Keratinocyte (primary cell): Measurements from ENCODE around the gene SEMA4D. TPM values are rescaled to one million over a fixed set of nuclear protein-coding genes. Genes with fewer than 3 reads are reported as not detected.

Experiments used
- DNase-seq: peaks from one replicate; pipeline ENCODE4 v3.0.0-alpha.2; 2011; ENCODE audit warnings: low read depth, missing footprints, low spot score
- FAIRE-seq: peaks from 2 replicates; lab custom pipeline; 2011; peaks lifted over from hg19 to GRCh38; lab: Jason Lieb, UNC
- H2AFZ ChIP-seq: 2 replicates; pipeline ENCODE4 v1.6.0; 2012; ENCODE audit warnings: low read length, control low read depth, inconsistent platforms; ENCODE audit not compliant: control insufficient read depth
- H3K27ac ChIP-seq: 2 replicates; pipeline ENCODE4 v1.5.1; 2011; ENCODE audit warnings: low read length; ENCODE audit not compliant: control insufficient read depth, insufficient read depth
- H3K27me3 ChIP-seq: 3 replicates; pipeline ENCODE4 v1.6.0; 2011; ENCODE audit warnings: low read length; ENCODE audit not compliant: control insufficient read depth, insufficient read depth; ENCODE audit errors: extremely low read depth
- H3K36me3 ChIP-seq, 2 experiments: 2 replicates in 1 of 2; 3 replicates in 1 of 2; pipeline ENCODE4 v1.5.1; 2011; ENCODE audit warnings: low read length in 2 of 2, mild to moderate bottlenecking in 1 of 2; ENCODE audit not compliant: control insufficient read depth in 2 of 2, insufficient read depth in 2 of 2; ENCODE audit errors: extremely low read depth in 1 of 2
- H3K4me1 ChIP-seq: 3 replicates; pipeline ENCODE4 v1.5.1; 2011; ENCODE audit warnings: low read length; ENCODE audit not compliant: control insufficient read depth, insufficient read depth; ENCODE audit errors: extremely low read depth
- H3K4me2 ChIP-seq: 3 replicates; pipeline ENCODE4 v1.6.0; 2011; ENCODE audit warnings: low read depth, low read length; ENCODE audit not compliant: control insufficient read depth, insufficient read depth; ENCODE audit errors: extremely low read depth
- H3K4me3 ChIP-seq, 3 experiments: fragments of 200-600 bp in 1 of 3; sonication (generic) in 1 of 3; 2 replicates in 2 of 3; 3 replicates in 1 of 3; pipeline ENCODE4 v1.5.1; 2011 to 2016; ENCODE audit warnings: low read length in 3 of 3, mild to moderate bottlenecking in 3 of 3, control low read depth in 2 of 3, inconsistent platforms in 1 of 3, low read depth in 1 of 3, mixed read lengths in 1 of 3, mixed run types in 1 of 3, moderate library complexity in 1 of 3; ENCODE audit not compliant: control insufficient read depth in 2 of 3, insufficient read depth in 2 of 3; ENCODE audit errors: extremely low read depth in 1 of 3
- H3K79me2 ChIP-seq: 2 replicates; pipeline ENCODE4 v1.6.0; 2012; ENCODE audit warnings: low read length; ENCODE audit not compliant: control insufficient read depth, insufficient read depth
- H3K9ac ChIP-seq: 3 replicates; pipeline ENCODE4 v1.6.0; 2011; ENCODE audit warnings: low read length; ENCODE audit not compliant: control insufficient read depth, insufficient read depth; ENCODE audit errors: extremely low read depth
- H3K9me1 ChIP-seq: 3 replicates; pipeline ENCODE4 v1.6.0; 2011; ENCODE audit warnings: low read length; ENCODE audit not compliant: control insufficient read depth, insufficient read depth; ENCODE audit errors: extremely low read depth
- H3K9me3 ChIP-seq: 2 replicates; pipeline ENCODE4 v1.5.1; 2012; ENCODE audit warnings: low read depth, low read length; ENCODE audit not compliant: control insufficient read depth
- H4K20me1 ChIP-seq: 3 replicates; pipeline ENCODE4 v1.6.0; 2011; ENCODE audit warnings: low read length; ENCODE audit not compliant: control insufficient read depth, insufficient read depth; ENCODE audit errors: extremely low read depth
- EZH2 ChIP-seq: IDR thresholded peaks from one replicate; pipeline ENCODE4 v1.6.1; 2012; ENCODE audit warnings: inconsistent platforms, mild to moderate bottlenecking, low read length, moderate library complexity
- dilution Hi-C: fragments of 300-500 bp; cut with MboI; formaldehyde crosslinking; loops from one replicate; pipeline ENCODE4 v1.7.0; 2020; ENCODE audit warnings: low sequenced_read_pairs; ENCODE audit not compliant: extremely low pct_ligation_motif_present
- polyA plus RNA-seq, 5 experiments: library from polyadenylated mRNA; depleted of rRNA in 3 of 5; stranded (reverse) in 3 of 5; stranded (forward) in 1 of 5; unstranded in 1 of 5; fragments of >200 nt; gene quantifications; 1 replicate in 1 of 5; 2 replicates in 3 of 5; 3 replicates in 1 of 5; pipeline versions ENCODE4 v1.2.1 to v1.2.3, GENCODE V29; 2011 to 2012; ENCODE audit warnings: missing spikeins in 2 of 5, low read depth in 1 of 5, low replicate concordance in 1 of 5
- TF ChIP-seq, protein P1 (sequence below), 3 experiments: IDR thresholded peaks in 1 of 3; conservative IDR thresholded peaks in 1 of 3; optimal IDR thresholded peaks in 1 of 3; 2 replicates in 2 of 3; 3 replicates in 1 of 3; pipeline versions ENCODE3 to v1.5.1; 2011; ENCODE audit warnings: low read length in 3 of 3, mild to moderate bottlenecking in 3 of 3, moderate library complexity in 2 of 3, control low read depth in 1 of 3, inconsistent platforms in 1 of 3; ENCODE audit not compliant: insufficient read depth in 2 of 3; ENCODE audit errors: extremely low read depth in 1 of 3

Gene SEMA4D
- polyA plus RNA-seq, 1 donor (not counting 4 experiments of a cell fraction or from before 2014, with no cell fraction given): 0.43 TPM

DNA sequence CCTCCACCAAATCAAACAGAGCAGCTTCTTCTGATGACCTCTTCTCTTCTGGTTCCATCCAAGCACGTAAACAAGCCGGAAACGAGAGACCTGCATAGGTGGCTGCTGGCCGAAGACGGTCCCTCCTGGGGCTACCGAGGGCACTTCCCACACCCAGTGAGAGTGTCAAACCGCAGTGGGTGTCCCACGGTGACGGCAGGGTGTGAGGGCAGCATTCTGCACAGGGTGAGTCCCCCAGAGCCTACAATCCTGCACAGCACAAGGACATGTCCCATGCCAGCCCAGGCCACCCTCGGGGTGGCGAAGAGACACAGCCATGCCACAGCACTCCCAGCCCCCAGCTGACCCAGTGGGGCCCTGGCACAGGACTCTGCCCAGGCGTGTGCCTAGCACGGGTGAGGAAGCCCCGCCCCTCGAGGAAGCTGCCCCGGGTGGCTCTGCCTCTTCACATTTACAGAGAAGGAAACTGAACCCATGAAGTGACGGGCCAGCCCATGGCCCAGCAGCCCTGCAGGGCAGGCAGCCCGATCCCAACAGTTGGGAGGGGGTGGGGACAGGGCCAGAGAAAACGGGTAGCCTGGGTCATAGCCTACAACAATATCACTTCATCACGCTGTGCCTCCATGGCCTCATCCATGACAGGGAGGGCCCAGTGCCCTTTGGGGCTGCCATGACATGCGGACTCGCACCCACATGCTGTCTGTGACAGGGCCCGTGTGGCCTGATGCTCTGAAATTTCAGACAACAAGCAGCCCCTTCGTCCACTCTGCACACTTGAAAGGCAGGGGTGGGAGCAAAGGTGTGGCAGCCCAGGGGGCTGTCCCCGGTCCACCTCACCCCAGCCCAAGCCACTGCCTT lies 43.2 kb downstream of the SEMA4D start:
- TF ChIP-seq, protein P1, sequence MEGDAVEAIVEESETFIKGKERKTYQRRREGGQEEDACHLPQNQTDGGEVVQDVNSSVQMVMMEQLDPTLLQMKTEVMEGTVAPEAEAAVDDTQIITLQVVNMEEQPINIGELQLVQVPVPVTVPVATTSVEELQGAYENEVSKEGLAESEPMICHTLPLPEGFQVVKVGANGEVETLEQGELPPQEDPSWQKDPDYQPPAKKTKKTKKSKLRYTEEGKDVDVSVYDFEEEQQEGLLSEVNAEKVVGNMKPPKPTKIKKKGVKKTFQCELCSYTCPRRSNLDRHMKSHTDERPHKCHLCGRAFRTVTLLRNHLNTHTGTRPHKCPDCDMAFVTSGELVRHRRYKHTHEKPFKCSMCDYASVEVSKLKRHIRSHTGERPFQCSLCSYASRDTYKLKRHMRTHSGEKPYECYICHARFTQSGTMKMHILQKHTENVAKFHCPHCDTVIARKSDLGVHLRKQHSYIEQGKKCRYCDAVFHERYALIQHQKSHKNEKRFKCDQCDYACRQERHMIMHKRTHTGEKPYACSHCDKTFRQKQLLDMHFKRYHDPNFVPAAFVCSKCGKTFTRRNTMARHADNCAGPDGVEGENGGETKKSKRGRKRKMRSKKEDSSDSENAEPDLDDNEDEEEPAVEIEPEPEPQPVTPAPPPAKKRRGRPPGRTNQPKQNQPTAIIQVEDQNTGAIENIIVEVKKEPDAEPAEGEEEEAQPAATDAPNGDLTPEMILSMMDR (optimal IDR thresholded peaks at IDR 0.05 in 1 of 3, IDR thresholded peaks at IDR 0.05 in 1 of 3, conservative IDR thresholded peaks at IDR 0.05 in 1 of 3; ENCODE audit: extremely low read depth in 1 of 3, insufficient read depth in 2 of 3, low read length in 3 of 3): no peak
- no peak for TF ChIP-seq EZH2
- FAIRE-seq (no peak), DNase-seq (no peak)
- no peaks in the 10 kb centered on the region for H3K9me1 ChIP-seq
- H4K20me1 ChIP-seq: no peaks in the 10 kb centered on the region
- no peaks in the 10 kb centered on the region for H3K79me2 ChIP-seq
- H3K27me3 ChIP-seq: no peaks in the 10 kb centered on the region
- no peaks in the 10 kb centered on the region for H3K4me1 ChIP-seq
- no peaks in the 10 kb centered on the region for H3K36me3 ChIP-seq
- H3K9ac ChIP-seq: no peak overlapping the region
- H2AFZ ChIP-seq: no peak overlapping the region
- H3K9me3 ChIP-seq: no peaks in the 10 kb centered on the region
- H3K27ac ChIP-seq: no peak overlapping the region
- dilution Hi-C loops: no loop called here
- H3K4me2 ChIP-seq: no peak overlapping the region
- H3K4me3 ChIP-seq: no peak overlapping the region

DNA sequence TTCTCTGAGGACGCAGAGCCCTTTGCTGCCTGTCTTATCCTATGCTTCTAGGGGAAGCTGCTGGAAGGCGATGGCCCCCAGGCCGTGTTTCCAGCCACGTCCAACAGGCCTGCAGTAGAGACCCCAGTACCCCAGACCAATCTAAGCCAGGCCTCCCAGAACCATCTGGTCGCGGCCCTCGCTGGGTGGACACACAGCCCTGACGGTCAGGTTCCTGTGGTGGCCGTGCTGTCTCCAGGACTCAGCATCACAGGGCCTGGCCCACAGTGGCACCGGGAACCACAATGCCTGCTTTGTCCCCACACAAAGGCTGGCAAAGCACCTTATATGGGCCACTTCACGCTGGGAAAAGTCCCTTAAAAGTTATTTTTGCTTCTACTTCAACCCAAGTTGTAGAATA lies 44.5 kb downstream of the SEMA4D start:
- H2AFZ ChIP-seq: no peak overlapping the region
- H3K27ac ChIP-seq: no peak overlapping the region
- dilution Hi-C loops: no loop called here
- H3K4me2 ChIP-seq: no peak overlapping the region
- H3K4me1 ChIP-seq: no peaks in the 10 kb centered on the region
- no peaks in the 10 kb centered on the region for H3K9me3 ChIP-seq
- DNase-seq (no peak), FAIRE-seq (no peak)
- no peaks in the 10 kb centered on the region for H3K9me1 ChIP-seq
- no peaks in the 10 kb centered on the region for H4K20me1 ChIP-seq
- no peak overlapping the region for H3K4me3 ChIP-seq
- H3K36me3 ChIP-seq: no peaks in the 10 kb centered on the region
- TF ChIP-seq, protein P1 (optimal IDR thresholded peaks at IDR 0.05 in 1 of 3, IDR thresholded peaks at IDR 0.05 in 1 of 3, conservative IDR thresholded peaks at IDR 0.05 in 1 of 3; ENCODE audit: extremely low read depth in 1 of 3, insufficient read depth in 2 of 3, low read length in 3 of 3): no peak
- TF ChIP-seq EZH2: no peak
- H3K27me3 ChIP-seq: no peaks in the 10 kb centered on the region
- no peaks in the 10 kb centered on the region for H3K79me2 ChIP-seq
- H3K9ac ChIP-seq: no peak overlapping the region
